ENCODE results near the gene DAGLB. TPM values are rescaled to one million over a fixed set of nuclear protein-coding genes. Genes with fewer than 3 reads are reported as not detected.

DAGLB gene
- polyA plus RNA-seq, 3 donors, result 15.2 to 47.0 (median 16.4) TPM

- 100% methylated on average over 2 of the region's 4 CpGs for whole genome bisulfite sequencing (ENCODE audit: insufficient coverage)
- intact Hi-C loops (cut with micrococcal nuclease), result no loop called here
- no peaks in the 10 kb centered on the region for H3K27me3 ChIP-seq (ENCODE audit: control insufficient read depth in 2 of 2, insufficient read depth in 2 of 2, low read length in 2 of 2)
- peaks cover 66% of the 10 kb centered on the region for H3K79me2 ChIP-seq (ENCODE audit: insufficient read depth, low read length)
- no peak overlapping the region for H3K9ac ChIP-seq (ENCODE audit: insufficient read depth, low read length, poor library complexity, severe bottlenecking)
- DNase-seq, result no peak
- H4K20me1 ChIP-seq (ENCODE audit: insufficient read depth, low read length), result peaks cover 94% of the 10 kb centered on the region
- no peaks in the 10 kb centered on the region for H3K27me3 Mint-ChIP-seq (ENCODE audit: low read depth in 3 of 3)
- H3K4me2 ChIP-seq (replicated peaks; ENCODE audit: extremely low read depth, low read length, poor library complexity, severe bottlenecking), result no peak overlapping the region
- peak overlapping the region in 5 of 7 donors; percentile 19 to 83 (median 72) for H3K27ac Mint-ChIP-seq
- no peaks in the 10 kb centered on the region for H3K9me3 ChIP-seq (replicated peaks in 1 of 2; ENCODE audit: control insufficient read depth in 1 of 2, insufficient read depth in 1 of 2, low read length in 2 of 2)
- H3K4me3 Mint-ChIP-seq, result no peak overlapping the region
- peaks cover 86 to 95% of the 10 kb centered on the region in 2 donors for H3K36me3 ChIP-seq (replicated peaks in 1 of 2; ENCODE audit: control insufficient read depth in 1 of 2, insufficient read depth in 2 of 2, low read length in 2 of 2)
- H3K4me1 Mint-ChIP-seq, result no peaks in the 10 kb centered on the region
- no peaks in the 10 kb centered on the region for H3K4me1 ChIP-seq (ENCODE audit: control insufficient read depth in 1 of 2, insufficient read depth in 2 of 2, low read length in 2 of 2)
- peaks cover 67 to 91% of the 10 kb centered on the region in 2 donors for H3K36me3 Mint-ChIP-seq
- peak overlapping the region in 1 of 2 donors; percentile 67 for H3K27ac ChIP-seq (ENCODE audit: low read depth in 1 of 2, low read length in 2 of 2)
- TF ChIP-seq CTCF (IDR thresholded peaks at IDR 0.05), result no peak
- H2AFZ ChIP-seq (ENCODE audit: insufficient read depth, low read depth, low read length, poor library complexity, severe bottlenecking), result no peak overlapping the region
- H3K9me3 Mint-ChIP-seq, result no peaks in the 10 kb centered on the region
- no peak overlapping the region for H3K4me3 ChIP-seq (replicated peaks in 1 of 3; ENCODE audit: low read depth in 2 of 3, low read length in 3 of 3)
Measured at GRCh38 chr7:6407434-6407833, 40.3 kb downstream of the DAGLB start.

GRCh38 chr7:6406121-6406520 lies 41.6 kb downstream of the DAGLB start:
- no peak overlapping the region for H3K4me3 Mint-ChIP-seq
- intact Hi-C loops (cut with micrococcal nuclease), result no loop called here
- Histone ChIP-seq H3K4me3 (replicated peaks in 1 of 3; ENCODE audit: low read depth in 2 of 3, low read length in 3 of 3) (no peak overlapping the region), H3K27ac (ENCODE audit: low read depth in 1 of 2, low read length in 2 of 2) (peak overlapping the region in 1 of 2 donors; percentile 51), H4K20me1 (ENCODE audit: insufficient read depth, low read length) (peaks cover 94% of the 10 kb centered on the region), H2AFZ (ENCODE audit: insufficient read depth, low read depth, low read length, poor library complexity, severe bottlenecking) (no peak overlapping the region), H3K4me1 (ENCODE audit: control insufficient read depth in 1 of 2, insufficient read depth in 2 of 2, low read length in 2 of 2) (peaks cover 0 to 1% of the 10 kb centered on the region in 2 donors), H3K36me3 (replicated peaks in 1 of 2; ENCODE audit: control insufficient read depth in 1 of 2, insufficient read depth in 2 of 2, low read length in 2 of 2) (peaks cover 86 to 95% of the 10 kb centered on the region in 2 donors), H3K4me2 (replicated peaks; ENCODE audit: extremely low read depth, low read length, poor library complexity, severe bottlenecking) (no peak overlapping the region), H3K9ac (ENCODE audit: insufficient read depth, low read length, poor library complexity, severe bottlenecking) (no peak overlapping the region), H3K79me2 (ENCODE audit: insufficient read depth, low read length) (peaks cover 77% of the 10 kb centered on the region), H3K9me3 (replicated peaks in 1 of 2; ENCODE audit: control insufficient read depth in 1 of 2, insufficient read depth in 1 of 2, low read length in 2 of 2) (no peaks in the 10 kb centered on the region), H3K27me3 (ENCODE audit: control insufficient read depth in 2 of 2, insufficient read depth in 2 of 2, low read length in 2 of 2) (no peaks in the 10 kb centered on the region)
- WGBS (ENCODE audit: insufficient coverage), result 90% methylated on average over 2 of the region's 5 CpGs
- DNase-seq, result no peak
- H3K27me3 Mint-ChIP-seq (ENCODE audit: low read depth in 3 of 3), result peaks cover 0 to 2% (median 0%) of the 10 kb centered on the region in 3 donors
- no peaks in the 10 kb centered on the region for H3K9me3 Mint-ChIP-seq
- peaks cover 69 to 92% of the 10 kb centered on the region in 2 donors for H3K36me3 Mint-ChIP-seq
- peaks cover 6% of the 10 kb centered on the region for H3K4me1 Mint-ChIP-seq
- no peak for TF ChIP-seq CTCF (IDR thresholded peaks at IDR 0.05)
- H3K27ac Mint-ChIP-seq, result peak overlapping the region in 3 of 7 donors; percentile 19 to 21 (median 20)

Measured in CD14-positive monocyte (primary cell).